Neural progenitor cell (in vitro differentiated cells): ENCODE results near the gene CHRNA5. TPM values are rescaled to one million over a fixed set of nuclear protein-coding genes. Genes with fewer than 3 reads are reported as not detected.

Experiments used
- DNase-seq: peaks from one replicate; pipeline ENCODE4 v3.0.0-alpha.2; 2016; ENCODE audit warnings: low spot score
- H2AFZ ChIP-seq: fragments of 200-600 bp; sonication (generic); replicated peaks from 2 replicates; pipeline ENCODE4 v1.6.1; 2016; ENCODE audit warnings: antibody characterized with exemption
- H3F3A ChIP-seq: fragments of 200-600 bp; sonication (generic); 2 replicates; pipeline ENCODE4 v1.6.1; 2016; ENCODE audit warnings: antibody characterized with exemption, low read depth
- H3K27ac ChIP-seq: fragments of 200-600 bp; sonication (generic); 2 replicates; pipeline ENCODE4 v1.5.1; 2016; ENCODE audit warnings: mild to moderate bottlenecking
- H3K27me3 ChIP-seq: fragments of 200-600 bp; sonication (generic); 2 replicates; pipeline ENCODE4 v1.6.1; 2016; ENCODE audit warnings: mild to moderate bottlenecking, moderate library complexity
- H3K36me3 ChIP-seq: fragments of 200-600 bp; sonication (generic); 2 replicates; pipeline ENCODE4 v1.5.1; 2016
- H3K4me1 ChIP-seq: fragments of 200-600 bp; sonication (generic); 2 replicates; pipeline ENCODE4 v1.6.1; 2016; ENCODE audit warnings: mixed run types
- H3K4me2 ChIP-seq: fragments of 200-600 bp; sonication (generic); 2 replicates; pipeline ENCODE4 v1.6.1; 2016
- H3K4me3 ChIP-seq: fragments of 200-600 bp; sonication (generic); 2 replicates; pipeline ENCODE4 v1.5.1; 2016
- H3K79me2 ChIP-seq: fragments of 200-600 bp; sonication (generic); 2 replicates; pipeline ENCODE4 v1.6.1; 2016; ENCODE audit warnings: low read depth
- H3K9ac ChIP-seq: fragments of 200-600 bp; sonication (generic); 2 replicates; pipeline ENCODE4 v1.6.1; 2016
- H3K9me3 ChIP-seq: fragments of 200-600 bp; sonication (generic); 2 replicates; pipeline ENCODE4 v1.5.1; 2016; ENCODE audit warnings: low read depth
- H4K20me1 ChIP-seq: fragments of 200-600 bp; sonication (generic); 2 replicates; pipeline ENCODE4 v1.6.1; 2016; ENCODE audit warnings: low read depth
- H3K27ac Mint-ChIP-seq: 3 replicates; pipeline ENCODE4 v1.8.0; 2021; ENCODE audit warnings: mixed read lengths
- H3K27me3 Mint-ChIP-seq: 2 replicates; pipeline ENCODE4 v1.8.0; 2022; ENCODE audit warnings: low read depth, mild to moderate bottlenecking, inconsistent platforms, moderate library complexity, mixed read lengths; ENCODE audit not compliant: insufficient read depth
- H3K36me3 Mint-ChIP-seq: 3 replicates; pipeline ENCODE4 v1.8.0; 2021; ENCODE audit warnings: mixed read lengths
- H3K4me1 Mint-ChIP-seq: 3 replicates; pipeline ENCODE4 v1.8.0; 2021; ENCODE audit warnings: mixed read lengths
- H3K4me3 Mint-ChIP-seq: 3 replicates; pipeline ENCODE4 v1.8.0; 2021; ENCODE audit warnings: mild to moderate bottlenecking, moderate library complexity, mixed read lengths
- H3K9me3 Mint-ChIP-seq: 3 replicates; pipeline ENCODE4 v1.8.0; 2020; ENCODE audit warnings: mixed read lengths
- CTCF ChIP-seq: fragments of 200-600 bp; sonication (generic); IDR thresholded peaks from 2 replicates; pipeline ENCODE4 v1.5.1; 2017; ENCODE audit warnings: antibody characterized with exemption, mild to moderate bottlenecking
- EZH2 ChIP-seq: fragments of 200-600 bp; sonication (generic); IDR thresholded peaks from 2 replicates; pipeline ENCODE4 v1.6.1; 2017; ENCODE audit warnings: antibody characterized with exemption, mild to moderate bottlenecking, moderate library complexity
- EZH2phosphoT487 ChIP-seq: fragments of 200-600 bp; sonication (generic); IDR thresholded peaks from 2 replicates; pipeline ENCODE4 v1.6.1; 2017; ENCODE audit warnings: antibody characterized with exemption
- total RNA-seq: library from RNA; depleted of rRNA; stranded (reverse); fragments of >200 nt; gene quantifications from 2 replicates; pipeline ENCODE4 v1.2.3, GENCODE V29; 2015; ENCODE audit warnings: low replicate concordance

Gene CHRNA5
- total RNA-seq, 1 donor from 2014 or later, result 46.9 TPM

GRCh38 chr15:78533331-78533730 lies 32.0 kb upstream of the CHRNA5 start:
- Histone ChIP-seq H3K27ac (no peak overlapping the region), H4K20me1 (no peaks in the 10 kb centered on the region), H3F3A (no peaks in the 10 kb centered on the region), H2AFZ (no peak overlapping the region), H3K4me2 (no peak overlapping the region), H3K9ac (no peak overlapping the region), H3K27me3 (no peaks in the 10 kb centered on the region), H3K4me1 (no peaks in the 10 kb centered on the region), H3K79me2 (no peaks in the 10 kb centered on the region), H3K4me3 (no peak overlapping the region), H3K36me3 (no peaks in the 10 kb centered on the region), H3K9me3 (no peaks in the 10 kb centered on the region)
- Mint-ChIP-seq H3K27me3 (peaks cover 8% of the 10 kb centered on the region), H3K4me3 (no peak overlapping the region), H3K4me1 (no peaks in the 10 kb centered on the region), H3K36me3 (no peaks in the 10 kb centered on the region), H3K27ac (no peak overlapping the region), H3K9me3 (no peaks in the 10 kb centered on the region)
- TF ChIP-seq CTCF (no peak), EZH2phosphoT487 (no peak)
- DNase-seq, result no peak

GRCh38 chr15:78536134-78536533 lies 29.2 kb upstream of the CHRNA5 start:
- Mint-ChIP-seq H3K9me3 (no peaks in the 10 kb centered on the region), H3K27me3 (peaks cover 3% of the 10 kb centered on the region), H3K4me3 (no peak overlapping the region), H3K36me3 (no peaks in the 10 kb centered on the region), H3K27ac (no peak overlapping the region), H3K4me1 (no peaks in the 10 kb centered on the region)
- no peak for DNase-seq
- H3K36me3 ChIP-seq, result no peaks in the 10 kb centered on the region
- no peaks in the 10 kb centered on the region for H3K4me1 ChIP-seq
- no peak overlapping the region for H3K27ac ChIP-seq
- no peak overlapping the region for H3K4me2 ChIP-seq
- TF ChIP-seq EZH2 (no peak), EZH2phosphoT487 (no peak), CTCF (no peak)
- peaks cover 6% of the 10 kb centered on the region for H4K20me1 ChIP-seq
- H3K4me3 ChIP-seq, result no peak overlapping the region
- no peaks in the 10 kb centered on the region for H3K9me3 ChIP-seq
- H3K27me3 ChIP-seq, result no peaks in the 10 kb centered on the region
- H3F3A ChIP-seq, result no peaks in the 10 kb centered on the region
- H2AFZ ChIP-seq, result no peak overlapping the region
- peaks cover 9% of the 10 kb centered on the region for H3K79me2 ChIP-seq
- H3K9ac ChIP-seq, result no peak overlapping the region

GRCh38 chr15:78537266-78537905 lies 27.9 kb upstream of the CHRNA5 start:
- H3K36me3 Mint-ChIP-seq, result peaks cover 3% of the 10 kb centered on the region
- Histone ChIP-seq H3K27ac (no peak overlapping the region), H3K9ac (no peak overlapping the region), H3K36me3 (peaks cover 7% of the 10 kb centered on the region), H3K9me3 (no peaks in the 10 kb centered on the region), H3K79me2 (peaks cover 21% of the 10 kb centered on the region), H3K4me1 (peaks cover 10% of the 10 kb centered on the region), H3F3A (no peaks in the 10 kb centered on the region), H2AFZ (no peak overlapping the region), H4K20me1 (peaks cover 16% of the 10 kb centered on the region), H3K27me3 (no peaks in the 10 kb centered on the region), H3K4me3 (no peak overlapping the region), H3K4me2 (no peak overlapping the region)
- H3K4me1 Mint-ChIP-seq, result peaks cover 10% of the 10 kb centered on the region
- peak overlapping the region; percentile 26 for H3K27ac Mint-ChIP-seq
- peaks cover 3% of the 10 kb centered on the region for H3K27me3 Mint-ChIP-seq
- no peak overlapping the region for H3K4me3 Mint-ChIP-seq
- no peak for TF ChIP-seq EZH2phosphoT487
- no peak for TF ChIP-seq CTCF
- TF ChIP-seq EZH2, result no peak
- H3K9me3 Mint-ChIP-seq, result no peaks in the 10 kb centered on the region
- no peak for DNase-seq
